ENCODE measurements around the gene PRC1. TPM values are rescaled to one million over a fixed set of nuclear protein-coding genes. Genes with fewer than 3 reads are reported as not detected.

The PRC1 gene
- total RNA-seq, 3 donors from 2014 or later (not counting 1 experiment from before 2014, with no cell fraction given) = 18.9 to 25.1 (median 23.3) TPM

- intact Hi-C loops (cut with micrococcal nuclease) = no loop called here
- Histone ChIP-seq H3K4me3 (ENCODE audit: low read length) (no peak overlapping the region), H3K36me3 (ENCODE audit: control insufficient read depth, insufficient read depth, low read length) (peaks cover 72% of the 10 kb centered on the region), H3K9me3 (ENCODE audit: control insufficient read depth, insufficient read depth, low read length) (no peaks in the 10 kb centered on the region), H3K4me1 (ENCODE audit: control insufficient read depth, insufficient read depth, low read length) (no peaks in the 10 kb centered on the region), H3K27me3 (ENCODE audit: control insufficient read depth, insufficient read depth, low read length) (no peaks in the 10 kb centered on the region), H3K27ac (ENCODE audit: low read length) (no peak overlapping the region)
- TF ChIP-seq, protein P1, sequence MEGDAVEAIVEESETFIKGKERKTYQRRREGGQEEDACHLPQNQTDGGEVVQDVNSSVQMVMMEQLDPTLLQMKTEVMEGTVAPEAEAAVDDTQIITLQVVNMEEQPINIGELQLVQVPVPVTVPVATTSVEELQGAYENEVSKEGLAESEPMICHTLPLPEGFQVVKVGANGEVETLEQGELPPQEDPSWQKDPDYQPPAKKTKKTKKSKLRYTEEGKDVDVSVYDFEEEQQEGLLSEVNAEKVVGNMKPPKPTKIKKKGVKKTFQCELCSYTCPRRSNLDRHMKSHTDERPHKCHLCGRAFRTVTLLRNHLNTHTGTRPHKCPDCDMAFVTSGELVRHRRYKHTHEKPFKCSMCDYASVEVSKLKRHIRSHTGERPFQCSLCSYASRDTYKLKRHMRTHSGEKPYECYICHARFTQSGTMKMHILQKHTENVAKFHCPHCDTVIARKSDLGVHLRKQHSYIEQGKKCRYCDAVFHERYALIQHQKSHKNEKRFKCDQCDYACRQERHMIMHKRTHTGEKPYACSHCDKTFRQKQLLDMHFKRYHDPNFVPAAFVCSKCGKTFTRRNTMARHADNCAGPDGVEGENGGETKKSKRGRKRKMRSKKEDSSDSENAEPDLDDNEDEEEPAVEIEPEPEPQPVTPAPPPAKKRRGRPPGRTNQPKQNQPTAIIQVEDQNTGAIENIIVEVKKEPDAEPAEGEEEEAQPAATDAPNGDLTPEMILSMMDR (IDR thresholded peaks at IDR 0.05) = no peak
- ATAC-seq = no peak
- no peak for DNase-seq
- WGBS (ENCODE audit: insufficient coverage) = 94% methylated on average over 12 of the region's 12 CpGs
- Mint-ChIP-seq H3K27ac (no peak overlapping the region), H3K4me1 (no peaks in the 10 kb centered on the region), H3K9me3 (no peaks in the 10 kb centered on the region), H3K27me3 (ENCODE audit: low read depth in 2 of 2) (no peaks in the 10 kb centered on the region), H3K36me3 (no peaks in the 10 kb centered on the region), H3K4me3 (no peak overlapping the region)
Observed at GRCh38 chr15:90942354-90943120, 51.8 kb downstream of the PRC1 start.

DNA sequence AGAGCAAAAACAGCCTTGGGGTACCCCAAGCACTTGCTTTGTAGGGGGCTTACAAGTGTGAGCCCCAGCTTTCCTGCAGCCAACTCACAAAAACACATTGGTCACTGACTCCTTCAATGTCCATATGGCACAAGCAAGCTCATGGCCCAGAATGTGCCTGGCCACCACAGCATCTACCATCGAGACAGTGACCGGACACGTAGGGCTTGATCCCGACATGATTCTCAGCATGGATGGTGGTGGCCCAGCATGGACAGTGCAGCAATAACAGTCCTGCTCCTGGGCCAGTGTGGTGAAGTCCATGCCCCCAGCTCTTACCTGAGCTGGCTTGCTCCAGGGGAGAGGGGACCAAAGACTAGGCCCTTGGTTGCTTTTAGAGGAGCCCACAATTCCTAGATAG lies 53.3 kb downstream of the PRC1 start:
- WGBS (ENCODE audit: insufficient coverage) = 97% methylated on average over 4 of the region's 4 CpGs
- intact Hi-C loops (cut with micrococcal nuclease) = no loop called here
- Histone ChIP-seq H3K36me3 (ENCODE audit: control insufficient read depth, insufficient read depth, low read length) (peaks cover 57% of the 10 kb centered on the region), H3K27me3 (ENCODE audit: control insufficient read depth, insufficient read depth, low read length) (no peaks in the 10 kb centered on the region), H3K4me3 (ENCODE audit: low read length) (no peak overlapping the region), H3K4me1 (ENCODE audit: control insufficient read depth, insufficient read depth, low read length) (peaks cover 5% of the 10 kb centered on the region), H3K9me3 (ENCODE audit: control insufficient read depth, insufficient read depth, low read length) (no peaks in the 10 kb centered on the region), H3K27ac (ENCODE audit: low read length) (no peak overlapping the region)
- ATAC-seq = no peak
- Mint-ChIP-seq H3K36me3 (no peaks in the 10 kb centered on the region), H3K4me1 (peaks cover 9 to 10% of the 10 kb centered on the region in 2 donors), H3K4me3 (no peak overlapping the region), H3K9me3 (no peaks in the 10 kb centered on the region), H3K27me3 (ENCODE audit: low read depth in 2 of 2) (no peaks in the 10 kb centered on the region), H3K27ac (no peak overlapping the region)
- TF ChIP-seq, protein P1 (IDR thresholded peaks at IDR 0.05) = no peak
- no peak for DNase-seq

DNA sequence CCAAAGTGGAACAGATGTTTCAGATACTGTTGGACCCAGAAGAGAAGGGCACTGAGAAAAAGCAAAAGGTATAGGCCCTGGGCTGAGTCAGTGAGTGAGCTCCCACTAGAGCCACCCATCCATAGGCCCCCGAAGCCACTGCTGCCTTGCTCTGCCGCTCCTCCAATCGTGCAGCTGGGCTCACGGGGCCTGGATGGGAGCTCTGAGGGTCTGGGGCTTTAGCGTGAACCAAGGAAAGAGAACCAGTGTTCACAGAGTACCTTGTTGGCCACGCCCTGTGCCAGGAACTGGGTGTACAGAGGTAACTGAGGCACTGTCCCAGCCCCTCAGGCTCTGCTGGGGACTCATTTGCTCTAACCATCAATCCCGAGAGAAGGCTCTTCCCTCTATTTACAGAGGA lies 54.6 kb downstream of the PRC1 start:
- Histone ChIP-seq H3K4me1 (ENCODE audit: control insufficient read depth, insufficient read depth, low read length) (peaks cover 15% of the 10 kb centered on the region), H3K27ac (ENCODE audit: low read length) (no peak overlapping the region), H3K27me3 (ENCODE audit: control insufficient read depth, insufficient read depth, low read length) (no peaks in the 10 kb centered on the region), H3K36me3 (ENCODE audit: control insufficient read depth, insufficient read depth, low read length) (peaks cover 52% of the 10 kb centered on the region), H3K9me3 (ENCODE audit: control insufficient read depth, insufficient read depth, low read length) (no peaks in the 10 kb centered on the region), H3K4me3 (ENCODE audit: low read length) (no peak overlapping the region)
- DNase-seq = no peak
- Mint-ChIP-seq H3K4me1 (peaks cover 15 to 20% of the 10 kb centered on the region in 2 donors), H3K27ac (no peak overlapping the region), H3K27me3 (ENCODE audit: low read depth in 2 of 2) (no peaks in the 10 kb centered on the region), H3K9me3 (no peaks in the 10 kb centered on the region), H3K4me3 (no peak overlapping the region), H3K36me3 (no peaks in the 10 kb centered on the region)
- 91% methylated on average over 7 of the region's 7 CpGs for WGBS (ENCODE audit: insufficient coverage)
- no peak for ATAC-seq
- intact Hi-C loops (cut with micrococcal nuclease) = no loop called here
- TF ChIP-seq, protein P1 (IDR thresholded peaks at IDR 0.05) = no peak

- 98% methylated on average over 5 of the region's 5 CpGs for WGBS (ENCODE audit: insufficient coverage)
- H3K36me3 ChIP-seq (ENCODE audit: control insufficient read depth, insufficient read depth, low read length) = peaks cover 38% of the 10 kb centered on the region
- no peak for DNase-seq
- H3K4me3 ChIP-seq (ENCODE audit: low read length) = no peak overlapping the region
- H3K9me3 ChIP-seq (ENCODE audit: control insufficient read depth, insufficient read depth, low read length) = no peaks in the 10 kb centered on the region
- peaks cover 25% of the 10 kb centered on the region for H3K4me1 ChIP-seq (ENCODE audit: control insufficient read depth, insufficient read depth, low read length)
- H3K36me3 Mint-ChIP-seq = no peaks in the 10 kb centered on the region
- H3K27ac Mint-ChIP-seq = no peak overlapping the region
- H3K27me3 ChIP-seq (ENCODE audit: control insufficient read depth, insufficient read depth, low read length) = no peaks in the 10 kb centered on the region
- no peak for ATAC-seq
- peaks cover 23 to 31% of the 10 kb centered on the region in 2 donors for H3K4me1 Mint-ChIP-seq
- TF ChIP-seq, protein P1 (IDR thresholded peaks at IDR 0.05) = no peak
- no peaks in the 10 kb centered on the region for H3K9me3 Mint-ChIP-seq
- H3K4me3 Mint-ChIP-seq = no peak overlapping the region
- no peaks in the 10 kb centered on the region for H3K27me3 Mint-ChIP-seq (ENCODE audit: low read depth in 2 of 2)
- no peak overlapping the region for H3K27ac ChIP-seq (ENCODE audit: low read length)
- intact Hi-C loops (cut with micrococcal nuclease) = no loop called here
Observed at GRCh38 chr15:90938261-90938660, 56.1 kb downstream of the PRC1 start.

All from natural killer cell (primary cell).